ENCODE results near the gene DUSP1.

DUSP1 gene

GRCh38 chr5:172775326-172776234 is 4.6 kb upstream of the DUSP1 start:
- Mint-ChIP-seq H3K36me3 (ENCODE audit: low read depth) (no peaks in the 10 kb centered on the region), H3K9me3 (no peaks in the 10 kb centered on the region), H3K27me3 (ENCODE audit: low read depth) (no peaks in the 10 kb centered on the region)

GRCh38 chr5:172774561-172775315 is 3.7 kb upstream of the DUSP1 start:
- Mint-ChIP-seq H3K4me1 (ENCODE audit: low read depth) (peaks cover 52% of the 10 kb centered on the region), H3K27ac (peak overlapping the region; percentile 32), H3K4me3 (no peak overlapping the region), H3K36me3 (ENCODE audit: low read depth) (peaks cover 1% of the 10 kb centered on the region), H3K9me3 (no peaks in the 10 kb centered on the region), H3K27me3 (ENCODE audit: low read depth) (no peaks in the 10 kb centered on the region)

More at GRCh38 chr5:172775326-172776234, 4.6 kb upstream of the DUSP1 start:
- H3K4me1 Mint-ChIP-seq (ENCODE audit: low read depth), result peaks cover 49% of the 10 kb centered on the region
- H3K27ac Mint-ChIP-seq, result no peak overlapping the region
- H3K4me3 Mint-ChIP-seq, result no peak overlapping the region

DNA sequence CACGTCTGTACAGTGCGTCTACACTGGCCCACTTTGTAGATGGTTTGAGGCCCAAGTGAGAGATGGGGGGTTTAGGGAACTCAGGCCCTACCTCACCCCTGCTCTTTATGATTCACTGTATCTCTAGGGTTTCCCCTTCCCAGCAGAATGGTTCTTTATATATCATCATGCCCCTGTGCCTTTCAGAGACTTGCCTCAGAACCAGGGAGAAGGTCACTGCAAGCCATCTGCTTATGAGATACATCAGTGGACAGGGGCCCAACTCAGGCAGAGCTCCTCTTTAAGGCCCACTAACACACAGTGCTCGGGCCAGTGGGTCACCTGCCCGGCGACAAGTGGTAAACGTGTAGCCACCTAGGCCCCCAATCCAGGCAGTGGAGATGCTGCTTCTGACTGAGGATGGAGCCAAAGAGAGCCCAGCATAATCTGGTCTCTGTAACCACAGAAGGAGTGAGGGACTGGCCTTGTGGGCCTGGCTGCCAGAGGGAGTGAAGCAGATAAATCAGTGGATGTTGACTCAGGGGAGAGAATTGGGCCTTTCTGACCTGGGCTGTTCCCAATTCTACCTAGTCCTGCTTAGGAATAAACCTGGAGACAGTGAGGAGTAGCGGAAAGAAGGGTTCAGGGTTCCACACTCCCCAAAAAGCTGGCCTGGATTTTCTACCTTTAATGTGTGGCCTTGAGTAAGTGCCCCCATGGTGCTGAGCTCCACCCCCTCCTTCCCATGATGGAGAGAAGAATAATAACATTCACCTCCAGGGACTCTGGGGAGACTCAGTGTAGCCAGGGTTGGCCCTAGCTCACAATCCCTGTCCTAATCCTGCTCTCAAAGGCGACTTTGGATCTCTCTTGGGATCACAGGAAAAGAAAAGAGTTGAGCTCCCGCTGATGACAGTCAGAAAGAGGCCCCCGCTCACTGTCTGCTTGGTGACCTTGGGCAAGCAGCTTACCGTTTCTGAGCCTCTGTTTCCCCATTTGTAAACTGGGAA is 2.8 kb upstream of the DUSP1 start:
- peaks cover 11% of the 10 kb centered on the region for H3K36me3 Mint-ChIP-seq (ENCODE audit: low read depth)
- H3K4me3 Mint-ChIP-seq, result peak overlapping the region; percentile 54
- no peaks in the 10 kb centered on the region for H3K27me3 Mint-ChIP-seq (ENCODE audit: low read depth)
- peaks cover 55% of the 10 kb centered on the region for H3K4me1 Mint-ChIP-seq (ENCODE audit: low read depth)
- peak overlapping the region; percentile 63 for H3K27ac Mint-ChIP-seq
- H3K9me3 Mint-ChIP-seq, result no peaks in the 10 kb centered on the region

DNA sequence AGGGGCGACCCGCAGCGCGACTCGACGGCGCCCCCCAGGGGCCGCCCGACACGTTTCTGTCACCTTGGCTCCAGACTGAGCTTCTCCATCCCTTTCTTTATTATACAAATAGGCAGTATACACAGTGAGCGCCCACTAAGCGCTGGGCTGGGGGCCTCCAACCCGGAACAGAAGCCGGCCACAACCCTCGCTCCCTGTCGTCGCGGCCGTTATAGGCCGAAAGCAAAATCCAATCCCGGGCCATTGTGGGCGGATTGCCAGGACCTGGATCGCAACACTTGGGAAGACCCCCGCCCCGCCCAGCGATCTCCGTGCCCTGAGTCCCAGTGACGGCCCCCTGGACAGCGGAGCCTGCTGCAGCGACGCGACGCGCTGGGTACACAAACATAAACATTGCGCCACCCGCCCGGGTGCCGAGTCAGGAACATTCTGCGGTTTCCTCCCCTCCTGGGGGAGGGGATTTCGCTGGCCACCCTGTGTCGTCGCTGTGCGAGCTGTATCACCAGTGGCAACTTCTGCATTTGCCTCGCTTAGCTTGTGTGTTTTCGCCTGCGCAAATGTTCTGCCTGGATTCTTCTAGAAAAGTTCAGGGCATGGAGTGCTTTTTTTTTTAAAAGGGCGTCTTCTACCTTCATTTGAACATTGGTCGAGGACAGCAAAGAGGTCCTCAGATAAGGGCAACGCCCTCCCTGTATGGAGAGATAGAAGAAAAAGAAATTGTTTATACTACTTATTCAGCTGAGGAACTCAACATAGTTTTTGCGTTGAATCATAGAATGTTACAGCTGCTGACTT is 1.3 kb upstream of the DUSP1 start:
- Mint-ChIP-seq H3K4me3 (peak overlapping the region; percentile 85), H3K27me3 (ENCODE audit: low read depth) (no peaks in the 10 kb centered on the region), H3K9me3 (no peaks in the 10 kb centered on the region), H3K4me1 (ENCODE audit: low read depth) (peaks cover 43% of the 10 kb centered on the region), H3K36me3 (ENCODE audit: low read depth) (peaks cover 19% of the 10 kb centered on the region), H3K27ac (peak overlapping the region; percentile 96)

DNA sequence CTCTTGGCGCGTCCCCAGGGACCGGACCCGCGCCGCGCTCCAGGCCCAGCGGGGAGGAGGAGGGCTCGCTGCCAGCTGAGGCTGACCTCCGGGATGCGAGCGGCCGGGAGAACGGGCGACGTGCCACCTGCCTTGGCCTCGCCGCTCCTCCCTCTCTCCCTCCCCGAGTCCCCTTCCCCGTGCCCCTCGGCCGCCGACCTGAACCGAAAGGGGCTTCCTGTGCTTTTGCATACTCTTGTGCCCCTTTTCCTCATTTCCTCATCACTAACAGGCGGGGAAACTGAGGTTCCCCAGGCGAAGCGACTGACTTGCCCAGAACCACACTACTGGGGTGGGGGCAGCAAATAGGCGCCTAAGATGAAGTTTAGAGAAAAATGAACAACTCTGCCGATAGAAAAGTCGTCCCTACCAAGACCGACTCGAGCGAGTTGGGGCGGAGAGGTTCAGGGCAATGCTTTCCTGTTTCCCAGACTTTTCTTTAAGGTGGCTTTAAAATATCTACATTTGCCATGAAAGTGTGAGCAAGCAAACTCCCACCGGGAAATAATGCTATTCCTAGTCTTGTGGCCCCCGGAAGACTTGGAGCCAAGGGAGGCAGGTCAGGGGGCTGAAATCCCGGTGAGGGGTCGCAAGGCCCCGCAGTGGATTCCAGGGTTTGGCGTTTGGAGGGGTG is 580 bp upstream of the DUSP1 start:
- Mint-ChIP-seq H3K4me3 (peak overlapping the region; percentile 85), H3K27me3 (ENCODE audit: low read depth) (no peaks in the 10 kb centered on the region), H3K9me3 (no peaks in the 10 kb centered on the region), H3K27ac (peak overlapping the region; percentile 96), H3K36me3 (ENCODE audit: low read depth) (peaks cover 20% of the 10 kb centered on the region), H3K4me1 (ENCODE audit: low read depth) (peaks cover 39% of the 10 kb centered on the region)

GRCh38 chr5:172770374-172770674 is 671 bp downstream of the DUSP1 start:
- H3K4me1 Mint-ChIP-seq (ENCODE audit: low read depth), result peaks cover 41% of the 10 kb centered on the region
- H3K36me3 Mint-ChIP-seq (ENCODE audit: low read depth), result peaks cover 20% of the 10 kb centered on the region
- H3K4me3 Mint-ChIP-seq, result peak overlapping the region; percentile 75
- no peaks in the 10 kb centered on the region for H3K9me3 Mint-ChIP-seq
- no peaks in the 10 kb centered on the region for H3K27me3 Mint-ChIP-seq (ENCODE audit: low read depth)
- peak overlapping the region; percentile 68 for H3K27ac Mint-ChIP-seq

GRCh38 chr5:172769616-172770373 is 1.2 kb downstream of the DUSP1 start:
- H3K4me1 Mint-ChIP-seq (ENCODE audit: low read depth), result peaks cover 45% of the 10 kb centered on the region
- H3K4me3 Mint-ChIP-seq, result peak overlapping the region; percentile 75
- no peaks in the 10 kb centered on the region for H3K9me3 Mint-ChIP-seq
- no peaks in the 10 kb centered on the region for H3K27me3 Mint-ChIP-seq (ENCODE audit: low read depth)
- peak overlapping the region; percentile 68 for H3K27ac Mint-ChIP-seq
- peaks cover 20% of the 10 kb centered on the region for H3K36me3 Mint-ChIP-seq (ENCODE audit: low read depth)

- Mint-ChIP-seq H3K27ac (peak overlapping the region; percentile 43), H3K9me3 (no peaks in the 10 kb centered on the region), H3K4me3 (peak overlapping the region; percentile 54), H3K27me3 (ENCODE audit: low read depth) (no peaks in the 10 kb centered on the region), H3K4me1 (ENCODE audit: low read depth) (peaks cover 42% of the 10 kb centered on the region), H3K36me3 (ENCODE audit: low read depth) (peaks cover 20% of the 10 kb centered on the region)
Observed at GRCh38 chr5:172769342-172769615, 1.7 kb downstream of the DUSP1 start.

- Mint-ChIP-seq H3K36me3 (ENCODE audit: low read depth) (peaks cover 20% of the 10 kb centered on the region), H3K27ac (peak overlapping the region; percentile 31), H3K4me1 (ENCODE audit: low read depth) (peaks cover 42% of the 10 kb centered on the region), H3K9me3 (no peaks in the 10 kb centered on the region), H3K4me3 (peak overlapping the region; percentile 54), H3K27me3 (ENCODE audit: low read depth) (no peaks in the 10 kb centered on the region)
Observed at GRCh38 chr5:172768573-172769341, 2.2 kb downstream of the DUSP1 start.

DNA sequence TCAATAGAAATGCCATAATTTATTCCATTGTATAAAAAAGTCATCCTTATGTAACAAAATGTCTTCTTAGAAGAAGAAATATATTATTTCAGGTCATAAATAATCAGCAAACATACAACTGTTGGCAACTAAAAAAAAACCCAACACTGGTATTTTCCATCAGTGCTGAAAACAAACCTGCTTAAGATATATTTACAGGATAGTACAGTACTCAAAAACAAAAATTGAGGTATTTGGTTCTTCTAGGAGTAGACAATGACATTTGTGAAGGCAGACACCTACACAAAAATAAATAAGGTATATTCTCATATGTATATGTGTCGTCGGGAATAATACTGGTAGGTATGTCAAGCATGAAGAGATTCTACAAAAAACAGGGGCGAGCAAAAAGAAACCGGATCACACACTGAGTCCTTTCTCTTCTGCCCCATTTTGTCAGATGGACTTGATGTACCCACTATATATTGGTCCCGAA is 2.9 kb downstream of the DUSP1 start:
- no peak overlapping the region for H3K27ac Mint-ChIP-seq
- no peaks in the 10 kb centered on the region for H3K9me3 Mint-ChIP-seq
- peaks cover 36% of the 10 kb centered on the region for H3K4me1 Mint-ChIP-seq (ENCODE audit: low read depth)
- peaks cover 20% of the 10 kb centered on the region for H3K36me3 Mint-ChIP-seq (ENCODE audit: low read depth)
- H3K27me3 Mint-ChIP-seq (ENCODE audit: low read depth), result no peaks in the 10 kb centered on the region
- no peak overlapping the region for H3K4me3 Mint-ChIP-seq

DNA sequence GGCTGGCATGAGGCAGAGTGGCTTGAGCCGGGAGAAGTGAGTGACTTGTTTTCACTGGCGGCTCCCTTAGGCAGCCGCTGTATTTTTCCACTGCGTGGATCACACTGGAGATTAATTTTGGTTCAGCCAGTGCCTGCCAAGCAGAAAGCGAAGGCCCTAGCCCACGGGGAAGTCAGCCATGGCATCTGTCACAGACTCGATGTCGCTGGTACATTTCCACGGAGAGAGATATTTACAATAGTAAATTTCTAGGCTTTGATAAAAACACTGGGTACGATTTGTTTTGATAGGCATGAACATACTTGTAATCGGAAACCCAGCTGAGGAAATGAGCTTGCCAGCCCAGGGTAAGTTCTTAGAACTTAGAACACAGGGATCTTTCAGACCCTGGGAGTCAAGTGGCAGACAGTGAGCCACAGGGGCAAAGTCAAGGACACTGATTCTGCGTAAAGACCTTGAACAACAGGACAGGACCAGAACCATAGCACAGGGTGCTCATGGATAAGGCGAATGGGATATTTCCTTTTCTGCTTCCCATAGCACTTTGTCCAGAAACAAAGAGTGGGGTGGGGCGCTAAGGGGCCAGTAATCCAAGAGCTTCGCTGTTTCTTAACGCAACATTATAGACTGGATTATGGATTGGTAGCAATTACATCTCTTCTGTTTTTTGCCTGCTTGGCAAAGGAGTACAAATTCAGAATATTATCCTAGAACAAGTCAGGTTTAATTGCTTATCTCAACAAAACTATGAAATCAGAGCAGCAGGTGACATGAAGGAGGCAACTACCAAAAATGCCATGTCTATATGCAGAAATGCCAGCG is 4.5 kb downstream of the DUSP1 start:
- H3K4me3 Mint-ChIP-seq, result no peak overlapping the region
- H3K27ac Mint-ChIP-seq, result peak overlapping the region; percentile 93
- no peaks in the 10 kb centered on the region for H3K27me3 Mint-ChIP-seq (ENCODE audit: low read depth)
- H3K36me3 Mint-ChIP-seq (ENCODE audit: low read depth), result peaks cover 20% of the 10 kb centered on the region
- H3K4me1 Mint-ChIP-seq (ENCODE audit: low read depth), result peaks cover 23% of the 10 kb centered on the region
- H3K9me3 Mint-ChIP-seq, result no peaks in the 10 kb centered on the region

Measured in T-helper 1 cell treated with Interleukin-12 subunit alpha and Interleukin-12 subunit beta and Interleukin-4 antibody, amounts not matched to agents 30 μg/mL and 1 μg/mL, for 36 hours (primary cell).